GM23338 (cell line): ENCODE results near the gene OR10G7. TPM values are rescaled to one million over a fixed set of nuclear protein-coding genes. Genes with fewer than 3 reads are reported as not detected.
A peak's percentile ranks its signal among the peaks of the same experiment; 100 is the strongest.

ENCODE experiments used
- ATAC-seq: fragments of 200-7000 bp; cut with Tn5 transposase; 3 replicates; pipeline ENCODE4 v1.9.1; 2020
- DNase-seq: peaks from one replicate; pipeline ENCODE4 v3.0.0-alpha.2; 2015; ENCODE audit warnings: low spot score
- H2AFZ ChIP-seq: fragments of 200-600 bp; sonication (generic); 2 replicates; pipeline ENCODE4 v1.8.0; 2016; ENCODE audit warnings: antibody characterized with exemption, mild to moderate bottlenecking, moderate library complexity
- H3F3A ChIP-seq: fragments of 200-600 bp; sonication (generic); replicated peaks from 2 replicates; pipeline ENCODE4 v1.8.0; 2017; ENCODE audit warnings: antibody characterized with exemption, mixed run types, low read depth
- H3K27ac ChIP-seq: fragments of 200-600 bp; sonication (generic); 2 replicates; pipeline ENCODE4 v1.6.1; 2016; ENCODE audit warnings: low read depth
- H3K27me3 ChIP-seq: fragments of 200-600 bp; sonication (generic); 2 replicates; pipeline ENCODE4 v1.8.0; 2016; ENCODE audit warnings: mild to moderate bottlenecking, mixed run types, moderate library complexity; ENCODE audit not compliant: insufficient read depth
- H3K36me3 ChIP-seq: fragments of 200-600 bp; sonication (generic); 2 replicates; pipeline ENCODE4 v1.8.0; 2016; ENCODE audit warnings: mild to moderate bottlenecking; ENCODE audit not compliant: insufficient read depth
- H3K4me1 ChIP-seq: fragments of 200-600 bp; sonication (generic); 2 replicates; pipeline ENCODE4 v1.8.0; 2016; ENCODE audit warnings: mild to moderate bottlenecking, moderate library complexity; ENCODE audit not compliant: insufficient read depth
- H3K4me2 ChIP-seq: fragments of 200-600 bp; sonication (generic); 2 replicates; pipeline ENCODE4 v1.7.1; 2017; ENCODE audit warnings: mixed run types
- H3K4me3 ChIP-seq: fragments of 200-600 bp; sonication (generic); 2 replicates; pipeline ENCODE4 v1.6.1; 2016; ENCODE audit warnings: mixed run types
- H3K79me2 ChIP-seq: fragments of 200-600 bp; sonication (generic); replicated peaks from 2 replicates; pipeline ENCODE4 v1.8.0; 2017; ENCODE audit warnings: mild to moderate bottlenecking; ENCODE audit not compliant: insufficient read depth
- H3K9me2 ChIP-seq: fragments of 200-600 bp; sonication (generic); 2 replicates; pipeline ENCODE4 v1.8.0; 2017; ENCODE audit not compliant: insufficient read depth
- H4K20me1 ChIP-seq: fragments of 200-600 bp; sonication (generic); replicated peaks from 2 replicates; pipeline ENCODE4 v1.8.0; 2017; ENCODE audit warnings: mild to moderate bottlenecking; ENCODE audit not compliant: insufficient read depth
- H3K27ac Mint-ChIP-seq: 2 replicates; pipeline ENCODE4 v1.8.0; 2020; ENCODE audit warnings: inconsistent platforms, mild to moderate bottlenecking, moderate library complexity, mixed read lengths
- H3K27me3 Mint-ChIP-seq: 3 replicates; pipeline ENCODE4 v1.8.0; 2022; ENCODE audit warnings: low read depth, mild to moderate bottlenecking, moderate library complexity, mixed read lengths, inconsistent platforms; ENCODE audit not compliant: insufficient read depth, poor library complexity
- H3K36me3 Mint-ChIP-seq: 3 replicates; pipeline ENCODE4 v1.8.0; 2021; ENCODE audit warnings: low read depth, mild to moderate bottlenecking, inconsistent platforms, moderate library complexity, mixed read lengths
- H3K4me1 Mint-ChIP-seq: 3 replicates; pipeline ENCODE4 v1.8.0; 2020; ENCODE audit warnings: mild to moderate bottlenecking, inconsistent platforms, mixed read lengths
- H3K4me3 Mint-ChIP-seq: 3 replicates; pipeline ENCODE4 v1.8.0; 2021; ENCODE audit warnings: moderate library complexity, mild to moderate bottlenecking, inconsistent platforms, mixed read lengths
- H3K9me3 Mint-ChIP-seq: 3 replicates; pipeline ENCODE4 v1.8.0; 2020; ENCODE audit warnings: moderate library complexity, mild to moderate bottlenecking, inconsistent platforms, mixed read lengths
- CREB1 ChIP-seq: fragments of 250-450 bp; sonication (Bioruptor Pico); IDR thresholded peaks from 2 replicates; pipeline ENCODE4 v1.5.0; 2020; ENCODE audit warnings: low read depth, mild to moderate bottlenecking, moderate library complexity
- EZH2phosphoT487 ChIP-seq: fragments of 200-600 bp; sonication (generic); IDR thresholded peaks from one replicate; pipeline ENCODE4 v1.8.1; 2018; ENCODE audit warnings: antibody characterized with exemption; ENCODE audit not compliant: unreplicated experiment
- ZNF331 ChIP-seq: fragments of 250-450 bp; sonication (Bioruptor Pico); IDR thresholded peaks from 2 replicates; pipeline ENCODE4 v1.5.0; 2020; ENCODE audit warnings: low read depth, mild to moderate bottlenecking, moderate library complexity
- polyA plus RNA-seq: library from polyadenylated mRNA; unstranded; fragments of >200 nt; fragmentation: Nextera tagmentation; extraction: Ambion mirVana; gene quantifications from 2 replicates; pipeline ENCODE4 v1.2.1, GENCODE V29; 2016
- total RNA-seq: library from RNA; depleted of rRNA; stranded (reverse); fragments of >200 nt; shearing (Covaris generic); gene quantifications from 2 replicates; pipeline ENCODE4 v1.2.3, GENCODE V29; 2014
- TF ChIP-seq, protein P1 (sequence below): fragments of 250-450 bp; sonication (Bioruptor Pico); IDR thresholded peaks from 2 replicates; pipeline ENCODE4 v1.5.0; 2020; ENCODE audit warnings: mild to moderate bottlenecking, moderate library complexity
- TF ChIP-seq, protein P2 (sequence below): IDR thresholded peaks from 2 replicates; pipeline ENCODE4 v1.6.1; 2016; ENCODE audit warnings: antibody characterized with exemption

The OR10G7 gene
- total and polyA plus RNA-seq, 2 experiments from 2014 or later: not detected

DNA sequence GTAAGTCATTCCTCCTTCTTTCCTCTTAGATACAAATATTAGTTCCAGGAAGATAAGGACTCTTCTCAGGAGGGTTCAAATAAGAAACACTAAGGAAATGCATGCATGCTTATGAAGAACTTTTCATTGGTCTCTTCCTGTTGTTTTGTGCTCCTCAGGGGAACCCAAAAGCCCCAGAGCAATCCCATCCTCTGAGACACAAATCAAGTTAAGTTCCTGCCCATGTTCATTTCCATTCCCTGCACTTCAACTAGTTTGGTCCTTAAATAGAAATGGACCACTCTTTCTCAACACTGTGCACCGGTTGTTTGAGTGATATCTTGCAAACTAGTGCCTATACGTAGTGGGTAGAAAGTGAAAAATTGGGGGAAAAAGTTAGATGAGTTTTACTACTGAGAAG is 28.4 kb downstream of the OR10G7 start, which contains the start of gene OR10G4:
OR10G4 (plus strand) TSS at position 301 of the 400 bp plus-strand sequence. CDS start 2,578 bp downstream, outside the sequence.
- no peak within 1 kb of the TSS for H3K27ac ChIP-seq
- H3K4me1 Mint-ChIP-seq: peaks cover 13% of the 10 kb centered on the region
- no peak within 1 kb of the TSS for H3K4me3 ChIP-seq
- H3K4me3 Mint-ChIP-seq: no peak within 1 kb of the TSS
- H3K4me1 ChIP-seq: no peaks in the 10 kb centered on the region
- peak within 1 kb of the TSS; percentile 60; the same call in 1 of the 2 replicates for H2AFZ ChIP-seq
- H3F3A ChIP-seq: no peaks in the 10 kb centered on the region
- TF ChIP-seq, protein P1, sequence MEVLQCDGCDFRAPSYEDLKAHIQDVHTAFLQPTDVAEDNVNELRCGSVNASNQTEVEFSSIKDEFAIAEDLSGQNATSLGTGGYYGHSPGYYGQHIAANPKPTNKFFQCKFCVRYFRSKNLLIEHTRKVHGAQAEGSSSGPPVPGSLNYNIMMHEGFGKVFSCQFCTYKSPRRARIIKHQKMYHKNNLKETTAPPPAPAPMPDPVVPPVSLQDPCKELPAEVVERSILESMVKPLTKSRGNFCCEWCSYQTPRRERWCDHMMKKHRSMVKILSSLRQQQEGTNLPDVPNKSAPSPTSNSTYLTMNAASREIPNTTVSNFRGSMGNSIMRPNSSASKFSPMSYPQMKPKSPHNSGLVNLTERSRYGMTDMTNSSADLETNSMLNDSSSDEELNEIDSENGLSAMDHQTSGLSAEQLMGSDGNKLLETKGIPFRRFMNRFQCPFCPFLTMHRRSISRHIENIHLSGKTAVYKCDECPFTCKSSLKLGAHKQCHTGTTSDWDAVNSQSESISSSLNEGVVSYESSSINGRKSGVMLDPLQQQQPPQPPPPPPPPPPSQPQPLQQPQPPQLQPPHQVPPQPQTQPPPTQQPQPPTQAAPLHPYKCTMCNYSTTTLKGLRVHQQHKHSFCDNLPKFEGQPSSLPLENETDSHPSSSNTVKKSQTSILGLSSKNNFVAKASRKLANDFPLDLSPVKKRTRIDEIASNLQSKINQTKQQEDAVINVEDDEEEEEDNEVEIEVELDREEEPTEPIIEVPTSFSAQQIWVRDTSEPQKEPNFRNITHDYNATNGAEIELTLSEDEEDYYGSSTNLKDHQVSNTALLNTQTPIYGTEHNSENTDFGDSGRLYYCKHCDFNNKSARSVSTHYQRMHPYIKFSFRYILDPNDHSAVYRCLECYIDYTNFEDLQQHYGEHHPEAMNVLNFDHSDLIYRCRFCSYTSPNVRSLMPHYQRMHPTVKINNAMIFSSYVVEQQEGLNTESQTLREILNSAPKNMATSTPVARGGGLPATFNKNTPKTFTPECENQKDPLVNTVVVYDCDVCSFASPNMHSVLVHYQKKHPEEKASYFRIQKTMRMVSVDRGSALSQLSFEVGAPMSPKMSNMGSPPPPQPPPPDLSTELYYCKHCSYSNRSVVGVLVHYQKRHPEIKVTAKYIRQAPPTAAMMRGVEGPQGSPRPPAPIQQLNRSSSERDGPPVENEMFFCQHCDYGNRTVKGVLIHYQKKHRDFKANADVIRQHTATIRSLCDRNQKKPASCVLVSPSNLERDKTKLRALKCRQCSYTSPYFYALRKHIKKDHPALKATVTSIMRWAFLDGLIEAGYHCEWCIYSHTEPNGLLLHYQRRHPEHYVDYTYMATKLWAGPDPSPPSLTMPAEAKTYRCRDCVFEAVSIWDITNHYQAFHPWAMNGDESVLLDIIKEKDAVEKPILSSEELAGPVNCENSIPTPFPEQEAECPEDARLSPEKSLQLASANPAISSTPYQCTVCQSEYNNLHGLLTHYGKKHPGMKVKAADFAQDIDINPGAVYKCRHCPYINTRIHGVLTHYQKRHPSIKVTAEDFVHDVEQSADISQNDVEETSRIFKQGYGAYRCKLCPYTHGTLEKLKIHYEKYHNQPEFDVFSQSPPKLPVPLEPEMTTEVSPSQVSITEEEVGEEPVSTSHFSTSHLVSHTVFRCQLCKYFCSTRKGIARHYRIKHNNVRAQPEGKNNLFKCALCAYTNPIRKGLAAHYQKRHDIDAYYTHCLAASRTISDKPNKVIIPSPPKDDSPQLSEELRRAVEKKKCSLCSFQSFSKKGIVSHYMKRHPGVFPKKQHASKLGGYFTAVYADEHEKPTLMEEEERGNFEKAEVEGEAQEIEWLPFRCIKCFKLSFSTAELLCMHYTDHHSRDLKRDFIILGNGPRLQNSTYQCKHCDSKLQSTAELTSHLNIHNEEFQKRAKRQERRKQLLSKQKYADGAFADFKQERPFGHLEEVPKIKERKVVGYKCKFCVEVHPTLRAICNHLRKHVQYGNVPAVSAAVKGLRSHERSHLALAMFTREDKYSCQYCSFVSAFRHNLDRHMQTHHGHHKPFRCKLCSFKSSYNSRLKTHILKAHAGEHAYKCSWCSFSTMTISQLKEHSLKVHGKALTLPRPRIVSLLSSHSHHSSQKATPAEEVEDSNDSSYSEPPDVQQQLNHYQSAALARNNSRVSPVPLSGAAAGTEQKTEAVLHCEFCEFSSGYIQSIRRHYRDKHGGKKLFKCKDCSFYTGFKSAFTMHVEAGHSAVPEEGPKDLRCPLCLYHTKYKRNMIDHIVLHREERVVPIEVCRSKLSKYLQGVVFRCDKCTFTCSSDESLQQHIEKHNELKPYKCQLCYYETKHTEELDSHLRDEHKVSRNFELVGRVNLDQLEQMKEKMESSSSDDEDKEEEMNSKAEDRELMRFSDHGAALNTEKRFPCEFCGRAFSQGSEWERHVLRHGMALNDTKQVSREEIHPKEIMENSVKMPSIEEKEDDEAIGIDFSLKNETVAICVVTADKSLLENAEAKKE (CRISPR knock-in tag): no peak
- no peak for TF ChIP-seq EZH2phosphoT487
- TF ChIP-seq, protein P2, sequence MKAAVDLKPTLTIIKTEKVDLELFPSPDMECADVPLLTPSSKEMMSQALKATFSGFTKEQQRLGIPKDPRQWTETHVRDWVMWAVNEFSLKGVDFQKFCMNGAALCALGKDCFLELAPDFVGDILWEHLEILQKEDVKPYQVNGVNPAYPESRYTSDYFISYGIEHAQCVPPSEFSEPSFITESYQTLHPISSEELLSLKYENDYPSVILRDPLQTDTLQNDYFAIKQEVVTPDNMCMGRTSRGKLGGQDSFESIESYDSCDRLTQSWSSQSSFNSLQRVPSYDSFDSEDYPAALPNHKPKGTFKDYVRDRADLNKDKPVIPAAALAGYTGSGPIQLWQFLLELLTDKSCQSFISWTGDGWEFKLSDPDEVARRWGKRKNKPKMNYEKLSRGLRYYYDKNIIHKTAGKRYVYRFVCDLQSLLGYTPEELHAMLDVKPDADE: no peak
- H3K27ac Mint-ChIP-seq: no peak within 1 kb of the TSS
- peaks cover 2% of the 10 kb centered on the region for H3K27me3 Mint-ChIP-seq
- H3K36me3 Mint-ChIP-seq: no peaks in the 10 kb centered on the region
- H3K27me3 ChIP-seq: no peaks in the 10 kb centered on the region
- peaks cover 3% of the 10 kb centered on the region; the same call in 1 of the 2 replicates for H3K9me2 ChIP-seq
- ATAC-seq: no peak
- no peaks in the 10 kb centered on the region for H3K9me3 Mint-ChIP-seq
- H3K4me2 ChIP-seq: no peak within 1 kb of the TSS
- no peak for DNase-seq
- H3K79me2 ChIP-seq: no peaks in the 10 kb centered on the region
- no peaks in the 10 kb centered on the region for H3K36me3 ChIP-seq
- no peaks in the 10 kb centered on the region for H4K20me1 ChIP-seq

DNA sequence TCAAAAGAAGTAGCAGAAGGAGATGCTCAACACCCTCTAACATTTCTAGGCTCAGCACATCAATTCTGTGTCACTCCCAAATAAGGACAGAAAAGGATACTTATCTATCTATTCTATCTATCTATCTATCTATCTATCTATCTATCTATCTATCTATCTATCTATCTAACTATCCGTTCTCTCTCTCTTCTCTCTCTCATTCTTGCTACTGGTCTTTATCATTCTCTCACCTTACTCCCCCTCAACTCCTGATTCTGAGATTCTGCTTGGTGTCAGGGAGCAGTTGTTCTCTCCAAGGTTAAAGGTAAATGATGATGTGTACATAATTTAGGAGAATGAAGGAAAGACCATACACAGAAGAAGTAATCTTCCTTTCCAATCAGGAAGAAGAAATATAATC is 46.0 kb downstream of the OR10G7 start, which contains the start of gene OR10G6:
OR10G6 (minus strand) TSS at position 43 of the 400 bp plus-strand sequence; CDS start at position 43, 0 bp downstream.
- H3K27me3 Mint-ChIP-seq: peaks cover 2% of the 10 kb centered on the region
- H3K79me2 ChIP-seq: no peaks in the 10 kb centered on the region
- no peaks in the 10 kb centered on the region for H3K27me3 ChIP-seq
- H3K27ac ChIP-seq: no peak within 1 kb of the TSS
- H2AFZ ChIP-seq: no peak within 1 kb of the TSS
- H3K4me2 ChIP-seq: no peak within 1 kb of the TSS
- no peaks in the 10 kb centered on the region for H3K4me1 ChIP-seq
- no peak within 1 kb of the TSS for H3K4me3 Mint-ChIP-seq
- H3K9me2 ChIP-seq: 0 out of 2 replicates have a peak, but pooled peaks cover 4% of the 10 kb centered on the region
- no peaks in the 10 kb centered on the region; the same call in 2 of the 3 replicates for H3K4me1 Mint-ChIP-seq
- DNase-seq (no peak), ATAC-seq (no peak)
- no peaks in the 10 kb centered on the region for H3K36me3 ChIP-seq
- H3K9me3 Mint-ChIP-seq: no peaks in the 10 kb centered on the region; the same call in 2 of the 3 replicates
- H3K36me3 Mint-ChIP-seq: no peaks in the 10 kb centered on the region
- no peaks in the 10 kb centered on the region for H3F3A ChIP-seq
- H3K27ac Mint-ChIP-seq: no peak within 1 kb of the TSS
- no peak within 1 kb of the TSS for H3K4me3 ChIP-seq
- no peaks in the 10 kb centered on the region for H4K20me1 ChIP-seq
- TF ChIP-seq CREB1 (CRISPR knock-in tag) (no peak), EZH2phosphoT487 (no peak), ZNF331 (CRISPR knock-in tag) (no peak)
